ENCODE measurements around the gene GPHN.

DNA sequence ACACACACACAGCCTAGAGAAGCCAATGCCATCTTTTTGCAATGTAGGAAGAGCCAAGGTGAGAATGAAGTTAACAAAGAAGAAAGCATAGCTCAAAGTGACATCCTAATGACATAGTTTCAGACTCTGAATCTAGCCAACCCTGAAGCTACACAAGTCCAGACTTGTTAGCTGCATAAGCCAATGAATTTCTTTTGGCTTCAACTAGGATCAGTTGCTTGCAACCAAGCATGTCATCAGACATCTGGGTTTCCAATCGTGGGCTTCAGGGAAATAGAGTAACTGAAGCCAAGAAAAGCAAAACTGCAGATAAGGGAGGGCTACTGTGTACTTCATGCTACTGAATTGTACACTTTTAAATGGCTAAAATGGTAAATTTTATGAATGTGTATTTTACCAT lies 4.4 kb upstream of the GPHN start:
- TF ChIP-seq, protein P1, sequence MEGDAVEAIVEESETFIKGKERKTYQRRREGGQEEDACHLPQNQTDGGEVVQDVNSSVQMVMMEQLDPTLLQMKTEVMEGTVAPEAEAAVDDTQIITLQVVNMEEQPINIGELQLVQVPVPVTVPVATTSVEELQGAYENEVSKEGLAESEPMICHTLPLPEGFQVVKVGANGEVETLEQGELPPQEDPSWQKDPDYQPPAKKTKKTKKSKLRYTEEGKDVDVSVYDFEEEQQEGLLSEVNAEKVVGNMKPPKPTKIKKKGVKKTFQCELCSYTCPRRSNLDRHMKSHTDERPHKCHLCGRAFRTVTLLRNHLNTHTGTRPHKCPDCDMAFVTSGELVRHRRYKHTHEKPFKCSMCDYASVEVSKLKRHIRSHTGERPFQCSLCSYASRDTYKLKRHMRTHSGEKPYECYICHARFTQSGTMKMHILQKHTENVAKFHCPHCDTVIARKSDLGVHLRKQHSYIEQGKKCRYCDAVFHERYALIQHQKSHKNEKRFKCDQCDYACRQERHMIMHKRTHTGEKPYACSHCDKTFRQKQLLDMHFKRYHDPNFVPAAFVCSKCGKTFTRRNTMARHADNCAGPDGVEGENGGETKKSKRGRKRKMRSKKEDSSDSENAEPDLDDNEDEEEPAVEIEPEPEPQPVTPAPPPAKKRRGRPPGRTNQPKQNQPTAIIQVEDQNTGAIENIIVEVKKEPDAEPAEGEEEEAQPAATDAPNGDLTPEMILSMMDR (IDR thresholded peaks at IDR 0.05), result no peak
- TF ChIP-seq POLR2A (IDR thresholded peaks at IDR 0.05), result no peak
